Skeletal muscle tissue (tissue), 4 donors: ENCODE measurements around the gene ENPP7. TPM values are rescaled to one million over a fixed set of nuclear protein-coding genes. Genes with fewer than 3 reads are reported as not detected.
"Not testable (repeated sequence)": the region's sequence is repeated elsewhere in the genome, so short reads cannot be mapped to it uniquely, and the experiment has no call there.

Experiments
- H3K27ac ChIP-seq: one replicate; pipeline ENCODE4 v1.7.0; 2013; ENCODE audit warnings: mild to moderate bottlenecking, low read depth, low read length, inconsistent platforms
- H3K27me3 ChIP-seq, 3 donors: one replicate each; pipeline ENCODE4 v1.7.0; 2013; ENCODE audit warnings: low read length in 3 of 3; ENCODE audit not compliant: control insufficient read depth in 3 of 3, insufficient read depth in 3 of 3
- H3K36me3 ChIP-seq, 3 donors: one replicate each; pipeline ENCODE4 v1.7.0; 2013; ENCODE audit warnings: low read length in 3 of 3; ENCODE audit not compliant: control insufficient read depth in 3 of 3, insufficient read depth in 3 of 3
- H3K4me1 ChIP-seq, 3 donors: one replicate each; pipeline ENCODE4 v1.7.0; 2013; ENCODE audit warnings: low read length in 3 of 3, mild to moderate bottlenecking in 3 of 3; ENCODE audit not compliant: control insufficient read depth in 3 of 3, insufficient read depth in 3 of 3
- H3K4me3 ChIP-seq, 3 donors: one replicate each; pipeline ENCODE4 v1.7.0; 2013; ENCODE audit warnings: low read length in 3 of 3
- H3K9ac ChIP-seq, 3 donors: one replicate each; pipeline ENCODE4 v1.7.0; 2013; ENCODE audit warnings: low read length in 3 of 3, mild to moderate bottlenecking in 3 of 3, moderate library complexity in 2 of 3, low read depth in 1 of 3
- H3K9me3 ChIP-seq, 3 donors: one replicate each; pipeline ENCODE4 v1.7.0; 2013; ENCODE audit warnings: low read length in 3 of 3; ENCODE audit not compliant: control insufficient read depth in 3 of 3
- total RNA-seq: library from RNA; depleted of rRNA; stranded (reverse); fragments of >200 nt; gene quantifications from one replicate; pipeline ENCODE4 v1.2.3, GENCODE V29; 2014
- donor health status: Osteomylitis.

Gene ENPP7
- total RNA-seq, 1 donor from 2014 or later, result not detected

GRCh38 chr17:79757140-79757745, 26.5 kb downstream of the ENPP7 start:
- no peaks in the 10 kb centered on the region for H3K4me1 ChIP-seq
- no peak overlapping the region for H3K27ac ChIP-seq
- H3K36me3 ChIP-seq, result no peaks in the 10 kb centered on the region
- H3K27me3 ChIP-seq, result peaks cover 12 to 38% (median 25%) of the 10 kb centered on the region in 3 donors
- H3K9ac ChIP-seq, result no peak overlapping the region
- no peak overlapping the region for H3K4me3 ChIP-seq
- no peaks in the 10 kb centered on the region for H3K9me3 ChIP-seq

GRCh38 chr17:79758271-79758670, 27.5 kb downstream of the ENPP7 start:
- H3K27me3 ChIP-seq, result peaks cover 12 to 40% (median 24%) of the 10 kb centered on the region in 3 donors
- H3K9ac ChIP-seq, result no peak overlapping the region
- H3K9me3 ChIP-seq, result no peaks in the 10 kb centered on the region
- H3K36me3 ChIP-seq, result no peaks in the 10 kb centered on the region
- H3K4me3 ChIP-seq, result no peak overlapping the region
- H3K27ac ChIP-seq, result no peak overlapping the region
- no peaks in the 10 kb centered on the region for H3K4me1 ChIP-seq

GRCh38 chr17:79760197-79760906, 29.6 kb downstream of the ENPP7 start:
- no peak overlapping the region for H3K4me3 ChIP-seq
- H3K9me3 ChIP-seq, result no peaks in the 10 kb centered on the region
- no peak overlapping the region for H3K9ac ChIP-seq
- no peaks in the 10 kb centered on the region for H3K36me3 ChIP-seq
- peaks cover 7 to 30% (median 11%) of the 10 kb centered on the region in 3 donors for H3K27me3 ChIP-seq
- H3K27ac ChIP-seq, result no peak overlapping the region
- H3K4me1 ChIP-seq, result no peaks in the 10 kb centered on the region

- H3K4me3 ChIP-seq, result no peak overlapping the region
- H3K27me3 ChIP-seq, result peaks cover 3 to 21% (median 7%) of the 10 kb centered on the region in 3 donors
- no peaks in the 10 kb centered on the region for H3K36me3 ChIP-seq
These were observed 31.3 kb downstream of the ENPP7 start for GRCh38 chr17:79761894-79762589.

GRCh38 chr17:79765708-79766107, 35.0 kb downstream of the ENPP7 start:
- no peaks in the 10 kb centered on the region for H3K4me1 ChIP-seq
- H3K4me3 ChIP-seq, result no peak overlapping the region
- no peak overlapping the region for H3K9ac ChIP-seq
- peaks cover 6 to 18% (median 17%) of the 10 kb centered on the region in 3 donors for H3K27me3 ChIP-seq
- no peak overlapping the region for H3K27ac ChIP-seq
- H3K36me3 ChIP-seq, result no peaks in the 10 kb centered on the region
- no peaks in the 10 kb centered on the region for H3K9me3 ChIP-seq

More at GRCh38 chr17:79761894-79762589, 31.3 kb downstream of the ENPP7 start:
- Histone ChIP-seq H3K9me3 (no peaks in the 10 kb centered on the region), H3K27ac (no peak overlapping the region), H3K4me1 (no peaks in the 10 kb centered on the region), H3K9ac (no peak overlapping the region)

- no peaks in the 10 kb centered on the region for H3K9me3 ChIP-seq
- no peak overlapping the region for H3K27ac ChIP-seq
- peaks cover 31 to 39% (median 34%) of the 10 kb centered on the region in 3 donors for H3K27me3 ChIP-seq
- no peak overlapping the region for H3K4me3 ChIP-seq
- no peaks in the 10 kb centered on the region for H3K36me3 ChIP-seq
- H3K9ac ChIP-seq, result no peak overlapping the region
- H3K4me1 ChIP-seq, result no peaks in the 10 kb centered on the region
These were observed 39.1 kb downstream of the ENPP7 start for GRCh38 chr17:79769570-79770506.

GRCh38 chr17:79771276-79771675, 40.5 kb downstream of the ENPP7 start:
- Histone ChIP-seq H3K4me1 (no peaks in the 10 kb centered on the region), H3K4me3 (no peak overlapping the region), H3K9me3 (no peaks in the 10 kb centered on the region), H3K27me3 (peaks cover 40 to 47% (median 46%) of the 10 kb centered on the region in 3 donors), H3K9ac (no peak overlapping the region), H3K36me3 (no peaks in the 10 kb centered on the region), H3K27ac (no peak overlapping the region)

GRCh38 chr17:79772726-79773125, 42.0 kb downstream of the ENPP7 start:
- not testable (repeated sequence) for H3K4me3 ChIP-seq, H3K4me1 ChIP-seq, H3K27ac ChIP-seq, H3K9ac ChIP-seq, H3K9me3 ChIP-seq, H3K36me3 ChIP-seq
- peaks cover 54 to 57% (median 54%) of the 10 kb centered on the region in 3 donors for H3K27me3 ChIP-seq

- no peak overlapping the region for H3K4me3 ChIP-seq
- H3K4me1 ChIP-seq, result peaks cover 4 to 9% (median 8%) of the 10 kb centered on the region in 3 donors
- no peaks in the 10 kb centered on the region for H3K36me3 ChIP-seq
- H3K9me3 ChIP-seq, result no peaks in the 10 kb centered on the region
- peaks cover 57 to 69% (median 61%) of the 10 kb centered on the region in 3 donors for H3K27me3 ChIP-seq
- H3K9ac ChIP-seq, result no peak overlapping the region
- H3K27ac ChIP-seq, result no peak overlapping the region
These were observed 43.8 kb downstream of the ENPP7 start for GRCh38 chr17:79774561-79774975.
